GM12878 (cell line): ENCODE results near the gene SLC4A1. TPM values are rescaled to one million over a fixed set of nuclear protein-coding genes. Genes with fewer than 3 reads are reported as not detected.

Experiments used
- ATAC-seq: fragments of 200-7000 bp; cut with Tn5 transposase; 3 replicates; pipeline ENCODE4 v1.9.1; 2020; ENCODE audit warnings: mild to moderate bottlenecking, moderate library complexity
- BruUV-seq: library from RNA; stranded (reverse); fragments of 400-500 nt; replicated peaks from 2 replicates; lab custom pipeline; 2021; lab: Mats Ljungman, UMichigan
- CTCF ChIA-PET: fragments of 300-600 bp; sonication (Branson Sonifier 250); formaldehyde crosslinking; extraction: SDS; loops from one replicate; lab custom pipeline; 2021; ENCODE audit warnings: inconsistent platforms; lab: Yijun Ruan, JAX
- POLR2A ChIA-PET: fragments of 350-600 bp; formaldehyde crosslinking; extraction: SDS; loops from one replicate; lab custom pipeline; 2021; ENCODE audit warnings: inconsistent platforms; lab: Charles Lee
- RAD21 ChIA-PET: fragments of 300-600 bp; sonication (Branson Sonifier 250); formaldehyde crosslinking; loops from one replicate; lab custom pipeline; 2023; ENCODE audit warnings: antibody characterized with exemption; ENCODE audit not compliant: unreplicated experiment; lab: Charles Lee
- SMC1A ChIA-PET: fragments of 300-600 bp; sonication (Branson Sonifier 250); formaldehyde crosslinking; loops from one replicate; lab custom pipeline; 2023; ENCODE audit not compliant: unreplicated experiment, uncharacterized antibody; lab: Charles Lee
- DNase-seq: peaks from one replicate; pipeline ENCODE4 v3.0.0-alpha.2; 2011; ENCODE audit warnings: low read depth, low spot score
- FAIRE-seq: peaks from 3 replicates; lab custom pipeline; 2011; peaks lifted over from hg19 to GRCh38; lab: Jason Lieb, UNC
- H2AFZ ChIP-seq: 2 replicates; pipeline ENCODE4 v1.6.0; 2011; ENCODE audit warnings: low read depth, low read length, control low read depth; ENCODE audit not compliant: control insufficient read depth
- H3K27ac ChIP-seq: 2 replicates; pipeline ENCODE4 v1.5.1; 2011; ENCODE audit warnings: control low read depth; ENCODE audit not compliant: control insufficient read depth, insufficient read depth
- H3K27me3 ChIP-seq, 2 experiments: replicated peaks in 1 of 2; 2 replicates each; pipeline versions ENCODE4 v1.6.0 to v1.6.1; 2011; ENCODE audit warnings: low read length in 1 of 2; ENCODE audit not compliant: control insufficient read depth in 2 of 2, insufficient read depth in 2 of 2
- H3K36me3 ChIP-seq, 2 experiments: 2 replicates each; pipeline ENCODE4 v1.5.1; 2011; ENCODE audit warnings: low read length in 1 of 2; ENCODE audit not compliant: control insufficient read depth in 2 of 2, insufficient read depth in 2 of 2
- H3K4me1 ChIP-seq: 2 replicates; pipeline ENCODE4 v1.6.1; 2011; ENCODE audit warnings: mild to moderate bottlenecking, low read length, moderate library complexity, mixed read lengths; ENCODE audit not compliant: control insufficient read depth, insufficient read depth
- H3K4me2 ChIP-seq: 2 replicates; pipeline ENCODE4 v1.6.0; 2011; ENCODE audit warnings: control low read depth; ENCODE audit not compliant: control insufficient read depth, insufficient read depth
- H3K4me3 ChIP-seq: fragments of 200-600 bp; sonication (generic); 2 replicates; pipeline ENCODE4 v1.5.1; 2016
- H3K79me2 ChIP-seq: 2 replicates; pipeline ENCODE4 v1.6.0; 2011; ENCODE audit warnings: low read length; ENCODE audit not compliant: control insufficient read depth, insufficient read depth
- H3K9ac ChIP-seq: 2 replicates; pipeline ENCODE4 v1.8.0; 2011; ENCODE audit warnings: low read length, control low read depth, mixed read lengths; ENCODE audit not compliant: control insufficient read depth, insufficient read depth
- H3K9me3 ChIP-seq: replicated peaks from 3 replicates; pipeline ENCODE4 v1.5.1; 2011; ENCODE audit warnings: mild to moderate bottlenecking, low read length; ENCODE audit not compliant: control insufficient read depth, insufficient read depth
- H4K20me1 ChIP-seq: 2 replicates; pipeline ENCODE4 v1.6.0; 2011; ENCODE audit not compliant: control insufficient read depth, insufficient read depth
- CHD4 ChIP-seq: fragments of 200-600 bp; sonication (generic); IDR thresholded peaks from 2 replicates; pipeline ENCODE4 v1.6.1; 2016; ENCODE audit warnings: mild to moderate bottlenecking
- CREB1 ChIP-seq: IDR thresholded peaks from 2 replicates; pipeline ENCODE4 v1.6.1; 2012; ENCODE audit warnings: low read depth, mild to moderate bottlenecking, inconsistent platforms
- FOXK2 ChIP-seq: fragments of 450-650 bp; IDR thresholded peaks from 2 replicates; pipeline ENCODE4 v1.6.1; 2017; ENCODE audit warnings: mild to moderate bottlenecking, moderate library complexity
- HCFC1 ChIP-seq: fragments of 150-350 bp; IDR thresholded peaks from 2 replicates; pipeline ENCODE4 v1.6.1; 2014; ENCODE audit warnings: low read length
- MYC ChIP-seq: IDR thresholded peaks from 2 replicates; pipeline ENCODE4 v1.6.1; 2011; ENCODE audit warnings: mild to moderate bottlenecking, low read length, moderate library complexity, inconsistent platforms; ENCODE audit not compliant: insufficient read depth, insufficient replicate concordance, insufficient read length, severe bottlenecking
- NR2C1 ChIP-seq: fragments of 450-650 bp; IDR thresholded peaks from 2 replicates; pipeline ENCODE4 v1.6.1; 2017; ENCODE audit warnings: antibody characterized with exemption, mild to moderate bottlenecking, moderate library complexity
- NR2C2 ChIP-seq: IDR thresholded peaks from 2 replicates; pipeline ENCODE4 v1.6.1; 2011; ENCODE audit warnings: borderline replicate concordance, low read depth; ENCODE audit not compliant: control insufficient read depth, insufficient read length
- POU2F2 ChIP-seq: IDR thresholded peaks from 3 replicates; pipeline ENCODE4 v1.6.1; 2011; ENCODE audit warnings: low read depth, mild to moderate bottlenecking, low read length, borderline replicate concordance
- SREBF2 ChIP-seq: IDR thresholded peaks from 2 replicates; pipeline ENCODE4 v1.6.1; 2012; ENCODE audit warnings: mild to moderate bottlenecking, low read length
- SRF ChIP-seq, 2 experiments: IDR thresholded peaks; 2 replicates each; pipeline ENCODE4 v1.6.1; 2011; ENCODE audit warnings: low read depth in 2 of 2, low read length in 2 of 2, mild to moderate bottlenecking in 1 of 2, moderate library complexity in 1 of 2
- WGBS: methylation state at CpG from one replicate; pipeline ENCODE4 v1.1.6; 2016; ENCODE audit warnings: low lambda C conversion rate; ENCODE audit not compliant: insufficient replicate concordance, insufficient coverage; ENCODE audit errors: missing lambda C conversion rate; 5-methylcytosine and 5-hydroxymethylcytosine counted together
- in situ Hi-C: fragments of 300-500 bp; cut with MboI; formaldehyde crosslinking; loops from 9 replicates; pipeline ENCODE4 v1.14.3; 2018; ENCODE audit warnings: mixed read lengths
- intact Hi-C: fragments of 100-400 bp; cut with micrococcal nuclease; formaldehyde crosslinking; loops from one replicate; pipeline ENCODE4 v1.14.2; 2022; ENCODE audit not compliant: unreplicated experiment
- polyA plus RNA-seq, 11 experiments: library from polyadenylated mRNA; depleted of rRNA in 4 of 11; unstranded in 6 of 11; stranded (reverse) in 5 of 11; fragments of >200 nt; fragmentation: Nextera tagmentation in 4 of 11; fragmentation: Illumina TruSeq in 1 of 11; extraction: Ambion mirVana in 4 of 11; extraction: Trizol in 1 of 11; gene quantifications; 1 replicate in 1 of 11; 2 replicates in 10 of 11; pipeline versions ENCODE4 v1.2.1 to v1.2.3, GENCODE V29; 2011 to 2016; ENCODE audit warnings: inconsistent platforms in 2 of 11, missing spikeins in 2 of 11, low read depth in 1 of 11
- total RNA-seq, 4 experiments: library from RNA; depleted of rRNA in 3 of 4; stranded (reverse); fragments of >200 nt in 3 of 4; fragmentation: Illumina TruSeq in 1 of 4; extraction: Trizol in 1 of 4; gene quantifications; 2 replicates each; pipeline versions ENCODE4 v1.2.1 to v1.2.3, GENCODE V29; 2013 to 2021
- TF ChIP-seq, protein P1 (sequence below): IDR thresholded peaks from 2 replicates; pipeline ENCODE4 v1.6.1; 2012; ENCODE audit warnings: low read length, inconsistent platforms

SLC4A1 gene
- total and polyA plus RNA-seq, 10 of the 15 experiments (the other 5 are each of a cell fraction or from before 2014, with no cell fraction given): 0.03 TPM; not detected in 9

DNA sequence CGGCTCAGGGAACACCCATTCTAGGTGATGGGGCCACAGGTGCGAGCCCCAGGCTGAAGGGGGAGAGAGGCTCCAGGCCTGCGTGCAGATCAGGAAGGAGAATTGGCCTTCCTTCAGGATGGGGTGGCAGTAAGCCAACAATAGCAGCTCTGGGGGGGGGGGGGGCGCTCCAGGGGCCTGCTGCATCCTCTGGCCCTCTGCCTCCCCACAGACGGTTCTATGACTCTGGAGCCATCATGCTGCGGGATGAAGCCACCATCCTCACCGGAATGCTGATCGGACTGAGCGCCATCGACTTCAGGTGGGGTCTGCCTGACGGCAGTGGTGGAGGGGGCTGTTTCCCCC is 46.6 kb upstream of the SLC4A1 start:
- H3K27me3 ChIP-seq: peaks cover 4 to 14% of the 10 kb centered on the region in 2 experiments; a peak in 3 of 4 replicates
- no peaks in the 10 kb centered on the region for H3K9me3 ChIP-seq
- FAIRE-seq (no peak), DNase-seq (no peak), ATAC-seq (no peak)
- no TSS peak for BruUV-seq
- H3K4me1 ChIP-seq: peaks cover 14% of the 10 kb centered on the region
- H3K4me3 ChIP-seq: no peak overlapping the region
- 0 out of 2 replicates have a peak, but pooled peaks cover 2% of the 10 kb centered on the region for H4K20me1 ChIP-seq
- ChIA-PET CTCF (no interaction called here), SMC1A (no interaction called here), POLR2A (interaction anchor here (0.5 kb wide), 1 partner anchor 35 kb away, joined by 3 read pairs; no protein-coding TSS in a partner anchor), RAD21 (no interaction called here)
- TF ChIP-seq, protein P1, sequence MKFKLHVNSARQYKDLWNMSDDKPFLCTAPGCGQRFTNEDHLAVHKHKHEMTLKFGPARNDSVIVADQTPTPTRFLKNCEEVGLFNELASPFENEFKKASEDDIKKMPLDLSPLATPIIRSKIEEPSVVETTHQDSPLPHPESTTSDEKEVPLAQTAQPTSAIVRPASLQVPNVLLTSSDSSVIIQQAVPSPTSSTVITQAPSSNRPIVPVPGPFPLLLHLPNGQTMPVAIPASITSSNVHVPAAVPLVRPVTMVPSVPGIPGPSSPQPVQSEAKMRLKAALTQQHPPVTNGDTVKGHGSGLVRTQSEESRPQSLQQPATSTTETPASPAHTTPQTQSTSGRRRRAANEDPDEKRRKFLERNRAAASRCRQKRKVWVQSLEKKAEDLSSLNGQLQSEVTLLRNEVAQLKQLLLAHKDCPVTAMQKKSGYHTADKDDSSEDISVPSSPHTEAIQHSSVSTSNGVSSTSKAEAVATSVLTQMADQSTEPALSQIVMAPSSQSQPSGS: no peak
- no peak for TF ChIP-seq NR2C1
- no peak for TF ChIP-seq SRF (IDR thresholded peaks at IDR 0.05; ENCODE audit: low read depth in 2 of 2, low read length in 2 of 2)
- no peak for TF ChIP-seq HCFC1
- no peak for TF ChIP-seq MYC
- no peak for TF ChIP-seq FOXK2
- no peak for TF ChIP-seq CREB1
- TF ChIP-seq POU2F2: no peak
- no peak for TF ChIP-seq NR2C2
- TF ChIP-seq CHD4: no peak
- no peak for TF ChIP-seq SREBF2
- WGBS: 36% methylated on average over 6 of the region's 11 CpGs
- no peak overlapping the region for H3K9ac ChIP-seq
- no peak overlapping the region for H3K27ac ChIP-seq
- intact Hi-C loops: no loop called here
- in situ Hi-C loops: no loop called here
- no peak overlapping the region for H2AFZ ChIP-seq
- no peaks in the 10 kb centered on the region for H3K79me2 ChIP-seq
- H3K36me3 ChIP-seq: no peaks in the 10 kb centered on the region; a peak in 2 of 4 replicates
- H3K4me2 ChIP-seq: no peak overlapping the region
